ENCODE data around the gene MAOA. TPM values are rescaled to one million over a fixed set of nuclear protein-coding genes. Genes with fewer than 3 reads are reported as not detected.

MAOA gene
- total and polyA plus RNA-seq, 8 donors = 17.1 to 106 (median 43.2) TPM

DNA sequence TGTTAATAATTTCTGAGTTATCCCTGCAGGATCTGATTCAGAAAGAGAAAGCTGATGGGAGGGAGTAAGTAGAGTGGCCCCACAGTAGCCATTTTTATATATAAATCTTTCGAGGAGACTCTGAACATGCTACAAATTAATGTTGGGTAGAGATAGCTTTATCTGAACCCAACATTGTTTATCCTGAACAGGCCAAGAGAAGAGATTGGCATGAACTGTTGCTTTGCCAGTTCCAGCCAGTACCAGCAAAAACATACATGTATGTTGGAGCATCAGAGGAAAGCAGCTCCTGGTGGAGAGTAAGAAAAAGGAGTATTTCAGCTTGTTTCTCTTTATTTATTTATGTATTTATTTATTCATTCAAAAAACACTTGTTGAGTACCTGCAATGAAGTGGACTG is 1.6 kb downstream of the MAOA start:
- Histone ChIP-seq H3K9me3 (no peaks in the 10 kb centered on the region), H3K27me3 (no peaks in the 10 kb centered on the region), H3K27ac (no peak overlapping the region), H3K4me1 (peaks cover 0 to 9% (median 0%) of the 10 kb centered on the region in 3 donors), H3K4me3 (peak overlapping the region in 1 of 4 donors; percentile 23), H3K36me3 (no peaks in the 10 kb centered on the region)
- intact Hi-C loops (cut with DNase I) = no loop called here
- FAIRE-seq (no peak), DNase-seq (no peak), ATAC-seq (no peak)
- WGBS, 2 donors = 7 to 43% methylated on average over 1 of the region's 1 CpG
- TF ChIP-seq, protein P1, sequence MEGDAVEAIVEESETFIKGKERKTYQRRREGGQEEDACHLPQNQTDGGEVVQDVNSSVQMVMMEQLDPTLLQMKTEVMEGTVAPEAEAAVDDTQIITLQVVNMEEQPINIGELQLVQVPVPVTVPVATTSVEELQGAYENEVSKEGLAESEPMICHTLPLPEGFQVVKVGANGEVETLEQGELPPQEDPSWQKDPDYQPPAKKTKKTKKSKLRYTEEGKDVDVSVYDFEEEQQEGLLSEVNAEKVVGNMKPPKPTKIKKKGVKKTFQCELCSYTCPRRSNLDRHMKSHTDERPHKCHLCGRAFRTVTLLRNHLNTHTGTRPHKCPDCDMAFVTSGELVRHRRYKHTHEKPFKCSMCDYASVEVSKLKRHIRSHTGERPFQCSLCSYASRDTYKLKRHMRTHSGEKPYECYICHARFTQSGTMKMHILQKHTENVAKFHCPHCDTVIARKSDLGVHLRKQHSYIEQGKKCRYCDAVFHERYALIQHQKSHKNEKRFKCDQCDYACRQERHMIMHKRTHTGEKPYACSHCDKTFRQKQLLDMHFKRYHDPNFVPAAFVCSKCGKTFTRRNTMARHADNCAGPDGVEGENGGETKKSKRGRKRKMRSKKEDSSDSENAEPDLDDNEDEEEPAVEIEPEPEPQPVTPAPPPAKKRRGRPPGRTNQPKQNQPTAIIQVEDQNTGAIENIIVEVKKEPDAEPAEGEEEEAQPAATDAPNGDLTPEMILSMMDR (IDR thresholded peaks at IDR 0.05) = no peak

DNA sequence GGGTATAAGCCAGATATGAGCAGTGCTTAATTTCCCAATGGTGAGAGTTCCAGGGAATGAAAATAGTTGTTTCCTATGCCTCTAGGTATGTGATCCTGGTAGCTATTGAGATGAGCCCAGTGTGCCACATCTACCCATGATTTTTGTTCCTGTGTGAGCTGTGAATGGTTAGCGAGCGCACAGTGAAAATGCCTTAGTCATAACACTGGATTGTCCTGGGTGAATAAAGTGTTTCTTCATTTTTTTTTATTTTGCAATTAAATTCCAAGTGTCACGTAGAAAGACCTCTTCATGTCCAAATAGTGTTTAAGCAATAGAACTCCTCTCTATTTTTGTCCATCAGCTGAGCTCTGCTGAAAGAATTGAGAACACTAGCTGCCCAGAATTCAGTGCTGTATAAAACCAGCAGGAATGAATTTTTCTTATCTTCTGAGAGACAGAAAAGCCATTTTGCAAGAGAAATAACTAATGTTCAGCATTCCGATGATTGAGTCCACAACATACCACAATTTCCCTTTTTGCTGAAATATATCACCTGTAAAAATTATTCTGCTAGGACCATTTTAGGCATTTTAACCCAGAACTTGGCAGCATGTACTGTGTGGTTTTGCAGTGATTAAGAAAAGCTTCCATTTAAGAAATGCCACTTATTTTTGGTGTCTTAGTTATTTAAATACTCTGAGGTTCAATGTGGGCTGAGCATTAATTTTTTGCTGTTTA is 5.6 kb downstream of the MAOA start:
- TF ChIP-seq, protein P1 (IDR thresholded peaks at IDR 0.05) = no peak
- FAIRE-seq = peak; percentile 23
- no peaks in the 10 kb centered on the region for H3K9me3 ChIP-seq
- intact Hi-C loops (cut with DNase I) = no loop called here
- H3K4me1 ChIP-seq = peaks cover 0 to 16% (median 6%) of the 10 kb centered on the region in 3 donors
- no peaks in the 10 kb centered on the region for H3K36me3 ChIP-seq
- H3K4me3 ChIP-seq = no peak overlapping the region
- H3K27me3 ChIP-seq = peaks cover 0 to 8% (median 0%) of the 10 kb centered on the region in 4 donors
- H3K27ac ChIP-seq = no peak overlapping the region
- WGBS, 2 donors = 61 to 66% methylated on average over 4 of the region's 4 CpGs
- DNase-seq = no peak
- ATAC-seq = peak in 3 of 4 donors; percentile 30 to 49 (median 30)

DNA sequence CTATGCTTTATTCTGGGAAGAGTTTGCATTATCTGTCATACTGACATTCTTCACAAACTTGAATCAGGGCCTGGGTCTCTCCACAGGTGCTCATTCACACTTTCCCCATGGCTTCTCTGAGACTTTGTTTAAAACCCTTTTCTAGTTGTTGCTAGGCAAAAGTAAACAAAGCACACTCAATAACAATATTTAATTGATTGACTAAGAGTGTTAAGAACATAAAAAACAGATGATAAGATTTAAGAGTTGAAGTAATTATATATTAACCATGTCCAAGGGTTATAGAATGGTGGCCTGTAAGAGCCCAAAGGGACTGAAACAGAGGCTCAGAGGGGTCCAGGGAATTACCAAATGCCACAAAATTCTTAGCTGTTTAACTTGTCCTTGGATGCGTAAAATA is 7.1 kb downstream of the MAOA start:
- no peak for FAIRE-seq
- WGBS, 2 donors = 47 to 71% methylated on average over 1 of the region's 1 CpG
- Histone ChIP-seq H3K36me3 (no peaks in the 10 kb centered on the region), H3K4me1 (peaks cover 0 to 16% (median 6%) of the 10 kb centered on the region in 3 donors), H3K4me3 (no peak overlapping the region), H3K9me3 (no peaks in the 10 kb centered on the region), H3K27me3 (peaks cover 0 to 8% (median under 1%) of the 10 kb centered on the region in 4 donors), H3K27ac (no peak overlapping the region)
- no peak for DNase-seq
- peak in 3 of 4 donors; percentile 29 to 53 (median 50) for ATAC-seq
- TF ChIP-seq, protein P1 (IDR thresholded peaks at IDR 0.05) = no peak
- intact Hi-C loops (cut with DNase I) = no loop called here

DNA sequence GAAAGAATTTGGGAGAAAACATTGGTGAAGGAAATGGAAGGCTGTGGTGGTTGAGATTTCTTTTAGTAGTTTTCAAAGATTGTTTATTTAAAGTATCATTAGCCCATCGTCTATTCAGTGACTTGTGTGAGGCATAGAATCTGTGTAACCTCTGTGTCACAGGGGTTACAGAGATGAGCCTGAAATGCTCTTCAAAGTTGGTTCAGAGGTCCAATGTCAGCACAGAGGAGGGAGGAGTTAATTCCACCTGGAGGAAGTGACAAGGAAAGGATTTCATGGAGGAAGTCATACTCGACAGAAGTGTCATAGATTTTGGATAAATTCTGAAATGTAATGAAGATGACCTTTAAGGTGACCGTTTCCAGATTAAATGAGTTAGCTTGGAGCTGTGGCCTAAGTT is 8.2 kb downstream of the MAOA start:
- no peaks in the 10 kb centered on the region for H3K9me3 ChIP-seq
- DNase-seq = no peak
- intact Hi-C loops (cut with DNase I) = no loop called here
- no peak for FAIRE-seq
- H3K4me1 ChIP-seq = peaks cover 0 to 16% (median 6%) of the 10 kb centered on the region in 3 donors
- no peaks in the 10 kb centered on the region for H3K36me3 ChIP-seq
- H3K4me3 ChIP-seq = no peak overlapping the region
- no peak overlapping the region for H3K27ac ChIP-seq
- H3K27me3 ChIP-seq = peaks cover 0 to 8% (median 2%) of the 10 kb centered on the region in 4 donors
- no peak for ATAC-seq
- TF ChIP-seq, protein P1 (IDR thresholded peaks at IDR 0.05) = no peak
- 51 to 67% methylated on average over 3 of the region's 3 CpGs for WGBS, 2 donors

DNA sequence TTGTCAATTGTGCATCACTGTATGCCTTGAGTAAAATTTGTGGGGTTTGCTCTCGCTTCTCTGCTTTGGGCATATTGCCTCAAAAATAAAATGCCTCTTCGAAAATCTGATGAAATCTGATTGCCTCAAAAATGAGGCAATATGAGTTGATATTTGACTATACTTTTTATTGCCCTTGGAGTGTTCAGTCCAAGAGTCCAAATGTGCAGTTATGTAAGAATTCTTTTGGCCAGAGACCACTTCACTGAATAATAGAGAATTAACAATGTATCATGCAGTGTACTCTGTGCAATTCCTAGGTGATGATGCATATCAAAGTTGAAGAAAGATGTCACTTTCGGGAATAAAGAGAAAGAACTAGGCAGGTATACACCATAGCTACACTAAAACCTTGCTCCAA is 8.6 kb downstream of the MAOA start:
- H3K36me3 ChIP-seq = no peaks in the 10 kb centered on the region
- WGBS, 2 donors = 49 to 61% methylated on average over 3 of the region's 3 CpGs
- H3K4me3 ChIP-seq = no peak overlapping the region
- H3K27ac ChIP-seq = no peak overlapping the region
- intact Hi-C loops (cut with DNase I) = no loop called here
- peaks cover 0 to 8% (median 2%) of the 10 kb centered on the region in 4 donors for H3K27me3 ChIP-seq
- peaks cover 0 to 16% (median 6%) of the 10 kb centered on the region in 3 donors for H3K4me1 ChIP-seq
- TF ChIP-seq, protein P1 (IDR thresholded peaks at IDR 0.05) = no peak
- no peaks in the 10 kb centered on the region for H3K9me3 ChIP-seq
- DNase-seq (no peak), ATAC-seq (peak in 2 of 4 donors; percentile 20 to 55), FAIRE-seq (no peak)
